Astrocyte (in vitro differentiated cells and primary cell): ENCODE data around the gene LRRC45. TPM values are rescaled to one million over a fixed set of nuclear protein-coding genes. Genes with fewer than 3 reads are reported as not detected.

Experiments
- DNase-seq: peaks from one replicate; pipeline ENCODE4 v3.0.0-alpha.2; 2010; ENCODE audit warnings: low read depth
- FAIRE-seq: peaks from 2 replicates; lab custom pipeline; 2011; peaks lifted over from hg19 to GRCh38; lab: Jason Lieb, UNC
- H2AFZ ChIP-seq: 2 replicates; pipeline ENCODE4 v1.6.0; 2012; ENCODE audit warnings: low read depth, low read length, inconsistent platforms
- H3K27ac ChIP-seq: 2 replicates; pipeline ENCODE4 v1.5.1; 2011; ENCODE audit warnings: low read depth, low read length, inconsistent platforms
- H3K27me3 ChIP-seq: 2 replicates; pipeline ENCODE4 v1.6.0; 2011; ENCODE audit warnings: low read length, inconsistent platforms; ENCODE audit not compliant: insufficient read depth
- H3K36me3 ChIP-seq: 2 replicates; pipeline ENCODE4 v1.5.1; 2011; ENCODE audit warnings: low read length, inconsistent platforms; ENCODE audit not compliant: insufficient read depth
- H3K4me1 ChIP-seq: 2 replicates; pipeline ENCODE4 v1.5.1; 2011; ENCODE audit warnings: low read length, inconsistent platforms; ENCODE audit not compliant: insufficient read depth
- H3K4me2 ChIP-seq: 2 replicates; pipeline ENCODE4 v1.6.0; 2012; ENCODE audit warnings: low read length, inconsistent platforms
- H3K4me3 ChIP-seq: 2 replicates; pipeline ENCODE4 v1.5.1; 2011; ENCODE audit warnings: low read depth, mild to moderate bottlenecking, low read length, inconsistent platforms; ENCODE audit not compliant: insufficient read depth
- H3K79me2 ChIP-seq: 2 replicates; pipeline ENCODE4 v1.6.0; 2012; ENCODE audit warnings: mild to moderate bottlenecking, low read length, inconsistent platforms; ENCODE audit not compliant: insufficient read depth
- H3K9ac ChIP-seq: 2 replicates; pipeline ENCODE4 v1.6.0; 2012; ENCODE audit warnings: mild to moderate bottlenecking, low read length, inconsistent platforms
- H3K9me3 ChIP-seq: 2 replicates; pipeline ENCODE4 v1.5.1; 2012; ENCODE audit warnings: low read depth, mild to moderate bottlenecking, low read length, inconsistent platforms; ENCODE audit not compliant: insufficient read depth
- H4K20me1 ChIP-seq: 2 replicates; pipeline ENCODE4 v1.6.0; 2012; ENCODE audit warnings: low read length, inconsistent platforms; ENCODE audit not compliant: insufficient read depth
- H3K27ac Mint-ChIP-seq: one replicate; pipeline ENCODE4 v1.8.0; 2021; ENCODE audit warnings: mild to moderate bottlenecking, mixed read lengths; ENCODE audit not compliant: unreplicated experiment
- H3K27me3 Mint-ChIP-seq: one replicate; pipeline ENCODE4 v1.8.0; 2021; ENCODE audit warnings: low read depth, mixed read lengths; ENCODE audit not compliant: unreplicated experiment
- H3K36me3 Mint-ChIP-seq: one replicate; pipeline ENCODE4 v1.8.0; 2021; ENCODE audit warnings: low read depth, mixed read lengths; ENCODE audit not compliant: unreplicated experiment
- H3K4me1 Mint-ChIP-seq: one replicate; pipeline ENCODE4 v1.8.0; 2021; ENCODE audit warnings: low read depth, mixed read lengths; ENCODE audit not compliant: unreplicated experiment
- H3K4me3 Mint-ChIP-seq: one replicate; pipeline ENCODE4 v1.8.0; 2021; ENCODE audit warnings: mild to moderate bottlenecking, moderate library complexity, mixed read lengths; ENCODE audit not compliant: unreplicated experiment
- H3K9me3 Mint-ChIP-seq: one replicate; pipeline ENCODE4 v1.8.0; 2021; ENCODE audit warnings: mild to moderate bottlenecking, mixed read lengths; ENCODE audit not compliant: unreplicated experiment
- EZH2 ChIP-seq: IDR thresholded peaks from 2 replicates; pipeline ENCODE4 v1.6.1; 2012; ENCODE audit warnings: mild to moderate bottlenecking, low read length, inconsistent platforms; ENCODE audit not compliant: insufficient read depth
- total RNA-seq: library from RNA; stranded (reverse); gene quantifications from 2 replicates; pipeline ENCODE4 v1.2.1, GENCODE V29; 2021
- TF ChIP-seq, protein P1 (sequence below): IDR thresholded peaks from 2 replicates; pipeline ENCODE4 v1.5.1; 2011; ENCODE audit warnings: low read depth, mild to moderate bottlenecking, inconsistent platforms, low read length, moderate library complexity; ENCODE audit not compliant: insufficient read depth

The LRRC45 gene
- total RNA-seq, 1 donor from 2014 or later: 6.6 TPM

DNA sequence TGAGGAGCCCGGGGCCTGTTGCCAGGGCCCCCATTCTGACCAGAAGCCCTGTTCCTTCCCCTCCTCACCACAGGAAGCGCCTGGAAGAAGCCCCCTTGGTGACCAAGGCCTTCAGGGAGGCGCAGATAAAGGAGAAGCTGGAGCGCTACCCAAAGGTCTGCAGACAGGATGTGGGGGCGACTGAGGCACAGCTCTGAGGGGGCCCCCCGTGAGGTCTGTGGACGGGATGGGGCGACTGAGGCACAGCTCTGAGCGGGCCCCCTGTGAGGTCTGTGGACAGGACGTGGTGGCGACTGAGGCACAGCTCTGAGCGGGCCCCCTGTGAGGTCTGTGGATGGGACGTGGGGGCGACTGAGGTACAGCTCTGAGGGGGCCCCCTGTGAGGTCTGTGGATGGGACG lies 13.7 kb upstream of the LRRC45 start:
- H3K36me3 ChIP-seq: no peaks in the 10 kb centered on the region
- Mint-ChIP-seq H3K27me3 (no peaks in the 10 kb centered on the region), H3K27ac (no peak overlapping the region), H3K4me1 (peaks cover 6% of the 10 kb centered on the region), H3K4me3 (no peak overlapping the region), H3K36me3 (no peaks in the 10 kb centered on the region), H3K9me3 (no peaks in the 10 kb centered on the region)
- H3K4me2 ChIP-seq: no peak overlapping the region
- no peak overlapping the region for H3K4me3 ChIP-seq
- DNase-seq: no peak
- FAIRE-seq: no peak
- H4K20me1 ChIP-seq: peaks cover 6% of the 10 kb centered on the region
- no peaks in the 10 kb centered on the region for H3K79me2 ChIP-seq
- no peak overlapping the region for H2AFZ ChIP-seq
- peaks cover 25% of the 10 kb centered on the region for H3K4me1 ChIP-seq
- H3K27me3 ChIP-seq: no peaks in the 10 kb centered on the region
- H3K27ac ChIP-seq: no peak overlapping the region
- TF ChIP-seq EZH2: no peak
- TF ChIP-seq, protein P1, sequence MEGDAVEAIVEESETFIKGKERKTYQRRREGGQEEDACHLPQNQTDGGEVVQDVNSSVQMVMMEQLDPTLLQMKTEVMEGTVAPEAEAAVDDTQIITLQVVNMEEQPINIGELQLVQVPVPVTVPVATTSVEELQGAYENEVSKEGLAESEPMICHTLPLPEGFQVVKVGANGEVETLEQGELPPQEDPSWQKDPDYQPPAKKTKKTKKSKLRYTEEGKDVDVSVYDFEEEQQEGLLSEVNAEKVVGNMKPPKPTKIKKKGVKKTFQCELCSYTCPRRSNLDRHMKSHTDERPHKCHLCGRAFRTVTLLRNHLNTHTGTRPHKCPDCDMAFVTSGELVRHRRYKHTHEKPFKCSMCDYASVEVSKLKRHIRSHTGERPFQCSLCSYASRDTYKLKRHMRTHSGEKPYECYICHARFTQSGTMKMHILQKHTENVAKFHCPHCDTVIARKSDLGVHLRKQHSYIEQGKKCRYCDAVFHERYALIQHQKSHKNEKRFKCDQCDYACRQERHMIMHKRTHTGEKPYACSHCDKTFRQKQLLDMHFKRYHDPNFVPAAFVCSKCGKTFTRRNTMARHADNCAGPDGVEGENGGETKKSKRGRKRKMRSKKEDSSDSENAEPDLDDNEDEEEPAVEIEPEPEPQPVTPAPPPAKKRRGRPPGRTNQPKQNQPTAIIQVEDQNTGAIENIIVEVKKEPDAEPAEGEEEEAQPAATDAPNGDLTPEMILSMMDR: no peak
- H3K9ac ChIP-seq: no peak overlapping the region
- no peaks in the 10 kb centered on the region for H3K9me3 ChIP-seq

DNA sequence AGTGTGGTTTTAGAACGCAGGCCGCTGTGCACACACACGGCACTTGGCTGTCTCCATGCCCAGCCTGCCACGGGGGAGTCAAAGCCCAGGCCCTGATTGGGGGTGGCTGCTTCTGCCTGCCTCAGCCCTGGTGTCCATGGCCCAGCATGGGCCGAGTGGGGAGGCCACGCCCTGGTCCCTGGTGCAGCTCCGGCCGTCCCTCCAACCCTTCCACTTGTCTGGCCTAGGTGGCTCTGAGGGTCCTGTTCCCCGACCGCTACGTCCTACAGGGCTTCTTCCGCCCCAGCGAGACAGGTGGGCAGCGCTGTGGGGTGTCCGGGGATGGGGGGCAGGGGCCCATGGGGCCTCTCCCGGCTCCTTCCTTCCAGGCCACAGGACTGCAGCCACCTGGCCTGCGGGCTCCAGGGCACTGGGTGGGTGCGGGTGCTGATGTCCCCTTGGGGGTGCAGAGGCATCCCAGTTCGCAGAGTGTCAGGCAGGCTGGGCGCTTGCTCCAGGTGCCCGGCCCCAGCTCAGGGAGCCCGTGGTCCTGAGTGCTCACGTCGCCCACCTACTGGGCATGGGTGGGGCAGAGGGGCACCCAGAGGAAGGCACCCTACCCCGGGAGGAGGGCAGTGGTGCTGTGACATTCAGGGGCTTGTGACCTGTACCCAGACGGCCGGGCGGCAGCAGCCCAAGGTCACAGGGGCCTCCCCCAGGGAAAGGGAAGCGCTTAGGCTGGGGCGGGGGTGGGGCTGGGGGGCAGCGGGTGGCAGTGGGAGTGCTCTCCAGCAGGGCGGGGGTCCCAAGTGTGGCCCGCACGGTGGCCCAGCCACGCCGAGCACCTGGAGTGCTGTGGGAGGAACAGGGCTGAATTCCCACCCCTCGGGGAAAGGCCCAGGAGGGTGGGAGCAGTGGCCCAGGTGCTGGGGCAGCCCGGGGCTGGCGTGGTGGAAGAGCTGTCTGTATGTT lies 12.3 kb upstream of the LRRC45 start:
- Histone ChIP-seq H3K9ac (no peak overlapping the region), H3K4me3 (no peak overlapping the region), H3K27ac (no peak overlapping the region), H3K4me1 (peaks cover 21% of the 10 kb centered on the region), H3K27me3 (no peaks in the 10 kb centered on the region), H3K9me3 (no peaks in the 10 kb centered on the region), H3K36me3 (no peaks in the 10 kb centered on the region), H4K20me1 (peaks cover 5% of the 10 kb centered on the region), H3K4me2 (no peak overlapping the region), H2AFZ (no peak overlapping the region), H3K79me2 (no peaks in the 10 kb centered on the region)
- TF ChIP-seq, protein P1: no peak
- no peak for TF ChIP-seq EZH2
- H3K36me3 Mint-ChIP-seq: no peaks in the 10 kb centered on the region
- H3K27me3 Mint-ChIP-seq: no peaks in the 10 kb centered on the region
- H3K27ac Mint-ChIP-seq: no peak overlapping the region
- no peak overlapping the region for H3K4me3 Mint-ChIP-seq
- no peaks in the 10 kb centered on the region for H3K9me3 Mint-ChIP-seq
- FAIRE-seq (no peak), DNase-seq (no peak)
- H3K4me1 Mint-ChIP-seq: peaks cover 5% of the 10 kb centered on the region

DNA sequence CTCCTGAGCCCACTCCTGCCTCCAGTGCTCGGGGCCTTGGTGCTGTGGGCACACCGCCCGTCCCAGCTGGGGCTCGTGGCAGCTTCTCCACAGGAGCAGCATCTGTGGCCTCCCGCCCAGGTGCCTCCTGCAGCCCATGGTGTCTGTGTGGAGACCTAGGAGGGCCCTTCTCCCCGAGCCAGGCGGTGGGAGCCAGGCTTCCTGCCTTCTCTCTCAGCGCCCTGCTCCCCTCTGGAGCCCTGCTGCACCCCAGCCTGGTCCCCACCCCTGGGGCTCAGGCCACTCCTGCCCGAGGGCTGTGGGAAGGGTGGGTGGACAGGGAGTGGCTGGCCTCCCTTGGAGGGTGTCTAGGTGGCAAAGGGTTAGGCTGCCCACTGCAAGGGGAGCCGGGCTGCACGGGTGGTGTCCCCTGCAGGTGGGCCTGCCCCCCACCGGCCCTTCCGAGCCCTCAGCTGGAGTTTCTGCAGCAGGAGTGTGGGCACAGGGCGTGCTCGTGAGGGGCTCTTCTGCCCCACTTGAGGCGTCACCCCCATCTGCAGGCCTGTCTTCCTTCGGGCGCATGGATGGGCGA lies 11.4 kb upstream of the LRRC45 start:
- H3K9me3 ChIP-seq: no peaks in the 10 kb centered on the region
- H2AFZ ChIP-seq: no peak overlapping the region
- FAIRE-seq (no peak), DNase-seq (no peak)
- no peaks in the 10 kb centered on the region for H3K9me3 Mint-ChIP-seq
- H3K4me2 ChIP-seq: no peak overlapping the region
- no peak overlapping the region for H3K27ac Mint-ChIP-seq
- H3K36me3 Mint-ChIP-seq: no peaks in the 10 kb centered on the region
- H3K36me3 ChIP-seq: no peaks in the 10 kb centered on the region
- no peak overlapping the region for H3K4me3 Mint-ChIP-seq
- no peaks in the 10 kb centered on the region for H3K79me2 ChIP-seq
- no peaks in the 10 kb centered on the region for H3K27me3 ChIP-seq
- no peaks in the 10 kb centered on the region for H3K27me3 Mint-ChIP-seq
- peaks cover 12% of the 10 kb centered on the region for H3K4me1 ChIP-seq
- H3K4me3 ChIP-seq: no peak overlapping the region
- no peaks in the 10 kb centered on the region for H4K20me1 ChIP-seq
- TF ChIP-seq EZH2: no peak
- TF ChIP-seq, protein P1: no peak
- H3K27ac ChIP-seq: no peak overlapping the region
- no peaks in the 10 kb centered on the region for H3K4me1 Mint-ChIP-seq
- H3K9ac ChIP-seq: no peak overlapping the region
